ENCODE data around the gene UBE2H. TPM values are rescaled to one million over a fixed set of nuclear protein-coding genes. Genes with fewer than 3 reads are reported as not detected.

Gene UBE2H
- polyA plus RNA-seq, 1 of the 3 experiments (the other 2 are of a cell fraction), result 129 TPM

GRCh38 chr7:129848436-129848835 lies 104.3 kb downstream of the UBE2H start:
- no peaks in the 10 kb centered on the region for H3K27me3 ChIP-seq (ENCODE audit: insufficient read depth)
- no peak overlapping the region for H3K4me2 ChIP-seq
- DNase-seq, result no peak
- H3K79me2 ChIP-seq (ENCODE audit: insufficient read depth), result peaks cover 74% of the 10 kb centered on the region
- POLR2A ChIA-PET, result no interaction called here
- H4K20me1 ChIP-seq (ENCODE audit: insufficient read depth), result no peaks in the 10 kb centered on the region
- no peaks in the 10 kb centered on the region for H3K9me2 ChIP-seq
- peaks cover 0 to 14% of the 10 kb centered on the region in 2 experiments for H3K36me3 ChIP-seq (replicated peaks in 1 of 2; ENCODE audit: control insufficient read depth in 1 of 2, insufficient read depth in 2 of 2, low read length in 1 of 2)
- TF ChIP-seq POLR2AphosphoS5 (IDR thresholded peaks at IDR 0.05; ENCODE audit: low read depth, low read length), result 0 out of 2 replicates have a peak, but pooled peaks have one; percentile 13
- TF ChIP-seq, protein P1, sequence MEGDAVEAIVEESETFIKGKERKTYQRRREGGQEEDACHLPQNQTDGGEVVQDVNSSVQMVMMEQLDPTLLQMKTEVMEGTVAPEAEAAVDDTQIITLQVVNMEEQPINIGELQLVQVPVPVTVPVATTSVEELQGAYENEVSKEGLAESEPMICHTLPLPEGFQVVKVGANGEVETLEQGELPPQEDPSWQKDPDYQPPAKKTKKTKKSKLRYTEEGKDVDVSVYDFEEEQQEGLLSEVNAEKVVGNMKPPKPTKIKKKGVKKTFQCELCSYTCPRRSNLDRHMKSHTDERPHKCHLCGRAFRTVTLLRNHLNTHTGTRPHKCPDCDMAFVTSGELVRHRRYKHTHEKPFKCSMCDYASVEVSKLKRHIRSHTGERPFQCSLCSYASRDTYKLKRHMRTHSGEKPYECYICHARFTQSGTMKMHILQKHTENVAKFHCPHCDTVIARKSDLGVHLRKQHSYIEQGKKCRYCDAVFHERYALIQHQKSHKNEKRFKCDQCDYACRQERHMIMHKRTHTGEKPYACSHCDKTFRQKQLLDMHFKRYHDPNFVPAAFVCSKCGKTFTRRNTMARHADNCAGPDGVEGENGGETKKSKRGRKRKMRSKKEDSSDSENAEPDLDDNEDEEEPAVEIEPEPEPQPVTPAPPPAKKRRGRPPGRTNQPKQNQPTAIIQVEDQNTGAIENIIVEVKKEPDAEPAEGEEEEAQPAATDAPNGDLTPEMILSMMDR (IDR thresholded peaks at IDR 0.05), result no peak
- 90% methylated on average over 2 of the region's 2 CpGs for WGBS (ENCODE audit: low lambda C conversion rate)
- H3K4me1 ChIP-seq (ENCODE audit: control insufficient read depth in 1 of 2, insufficient read depth in 2 of 2, low read depth in 1 of 2, low read length in 1 of 2), result peaks cover 34 to 62% of the 10 kb centered on the region in 2 experiments
- H3K4me3 ChIP-seq (ENCODE audit: low read depth in 2 of 2, low read length in 1 of 2), result no peak overlapping the region
- CTCF ChIA-PET, result interaction anchor here (0.7 to 1.7 kb wide), 3 partner anchors 103 to 721 kb away, joined by 3 to 6 read pairs (median 3); no protein-coding TSS in a partner anchor
- H3F3A ChIP-seq (replicated peaks; ENCODE audit: insufficient read depth), result peaks cover 54% of the 10 kb centered on the region
- peak overlapping the region in 1 of 2 experiments; percentile 95; a peak in 1 of 4 replicates for H3K27ac ChIP-seq (ENCODE audit: low read depth in 2 of 2, low read length in 1 of 2)
- no peak overlapping the region for H3K9ac ChIP-seq
- H2AFZ ChIP-seq (ENCODE audit: low read depth), result no peak overlapping the region
- no peaks in the 10 kb centered on the region for H3K9me3 ChIP-seq

DNA sequence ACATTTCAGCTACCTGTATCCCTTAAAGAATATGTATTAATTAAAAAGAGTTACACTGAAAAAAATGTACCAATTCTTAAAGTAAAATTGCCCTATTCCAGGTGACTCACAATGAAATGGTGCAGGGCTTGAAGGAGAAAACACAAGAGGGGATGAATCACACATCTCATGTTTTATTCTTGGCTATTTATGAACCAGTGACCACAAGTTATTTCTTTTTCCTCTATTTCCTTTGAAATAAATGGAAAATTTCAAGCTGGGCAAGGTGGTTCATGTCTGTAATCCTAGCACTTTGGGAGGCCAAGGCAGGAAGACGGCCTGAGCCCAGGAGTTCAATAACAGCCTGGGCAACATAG lies 106.8 kb downstream of the UBE2H start:
- no peak overlapping the region for H3K4me3 ChIP-seq (ENCODE audit: low read depth in 2 of 2, low read length in 1 of 2)
- peaks cover 77% of the 10 kb centered on the region for H3K79me2 ChIP-seq (ENCODE audit: insufficient read depth)
- WGBS (ENCODE audit: low lambda C conversion rate), result 12% methylated on average over 1 of the region's 1 CpG
- H3K9me2 ChIP-seq, result no peaks in the 10 kb centered on the region
- H3K36me3 ChIP-seq (replicated peaks in 1 of 2; ENCODE audit: control insufficient read depth in 1 of 2, insufficient read depth in 2 of 2, low read length in 1 of 2), result peaks cover 0 to 27% of the 10 kb centered on the region in 2 experiments
- POLR2A ChIA-PET, result interaction anchor here (0.5 to 0.7 kb wide), 3 partner anchors 27 to 68 kb away, joined by 3 to 8 read pairs (median 4); no protein-coding TSS in a partner anchor
- no peak overlapping the region for H2AFZ ChIP-seq (ENCODE audit: low read depth)
- peak overlapping the region; percentile 50 for H3K9ac ChIP-seq
- no peaks in the 10 kb centered on the region for H4K20me1 ChIP-seq (ENCODE audit: insufficient read depth)
- CTCF ChIA-PET, result interaction anchor here (1.5 to 3.6 kb wide), 3 partner anchors 21 to 182 kb away, joined by 4 to 19 read pairs (median 5); no protein-coding TSS in a partner anchor
- no peak for DNase-seq
- no peaks in the 10 kb centered on the region for H3K9me3 ChIP-seq
- H3F3A ChIP-seq (replicated peaks; ENCODE audit: insufficient read depth), result peaks cover 44% of the 10 kb centered on the region
- peaks cover 25 to 44% of the 10 kb centered on the region in 2 experiments for H3K4me1 ChIP-seq (ENCODE audit: control insufficient read depth in 1 of 2, insufficient read depth in 2 of 2, low read depth in 1 of 2, low read length in 1 of 2)
- peak overlapping the region; percentile 62 for H3K4me2 ChIP-seq
- peak overlapping the region; percentile 87 to 95; a peak in 3 of 4 replicates for H3K27ac ChIP-seq (ENCODE audit: low read depth in 2 of 2, low read length in 1 of 2)
- H3K27me3 ChIP-seq (ENCODE audit: insufficient read depth), result no peaks in the 10 kb centered on the region
- peak; percentile 82 for TF ChIP-seq PBX3 (IDR thresholded peaks at IDR 0.05)
- TF ChIP-seq POLR2AphosphoS5 (IDR thresholded peaks at IDR 0.05; ENCODE audit: low read depth, low read length), result no peak
- peak in 1 of 2 experiments; percentile 89; a peak in 2 of 4 replicates for TF ChIP-seq EP300 (IDR thresholded peaks at IDR 0.05; ENCODE audit: borderline replicate concordance in 1 of 2, low read depth in 1 of 2, low read length in 1 of 2)
- no peak for TF ChIP-seq YY1 (IDR thresholded peaks at IDR 0.05; ENCODE audit: low read depth)
- TF ChIP-seq NFIC (IDR thresholded peaks at IDR 0.05; ENCODE audit: borderline replicate concordance), result peak; percentile 62
- no peak; the same call in 1 of the 2 replicates for TF ChIP-seq FOXM1 (IDR thresholded peaks at IDR 0.05; ENCODE audit: low read depth)
- TF ChIP-seq, protein P2, sequence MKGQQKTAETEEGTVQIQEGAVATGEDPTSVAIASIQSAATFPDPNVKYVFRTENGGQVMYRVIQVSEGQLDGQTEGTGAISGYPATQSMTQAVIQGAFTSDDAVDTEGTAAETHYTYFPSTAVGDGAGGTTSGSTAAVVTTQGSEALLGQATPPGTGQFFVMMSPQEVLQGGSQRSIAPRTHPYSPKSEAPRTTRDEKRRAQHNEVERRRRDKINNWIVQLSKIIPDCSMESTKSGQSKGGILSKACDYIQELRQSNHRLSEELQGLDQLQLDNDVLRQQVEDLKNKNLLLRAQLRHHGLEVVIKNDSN (IDR thresholded peaks at IDR 0.05; ENCODE audit: borderline replicate concordance, low read depth), result no peak
- no peak for TF ChIP-seq IRF3 (IDR thresholded peaks at IDR 0.05; ENCODE audit: low read depth, low read length)
- TF ChIP-seq NRF1 (IDR thresholded peaks at IDR 0.05; ENCODE audit: low read depth, low read length), result no peak
- no peak for TF ChIP-seq RCOR1 (IDR thresholded peaks at IDR 0.05; ENCODE audit: low read length)
- TF ChIP-seq EZH2phosphoT487 (IDR thresholded peaks at IDR 0.05; ENCODE audit: borderline replicate concordance, low read depth), result no peak
- no peak for TF ChIP-seq MXI1 (IDR thresholded peaks at IDR 0.05; ENCODE audit: low read depth, low read length)
- no peak for TF ChIP-seq GABPA (IDR thresholded peaks at IDR 0.05; ENCODE audit: low read depth)
- TF ChIP-seq TCF12 (IDR thresholded peaks at IDR 0.05), result peak; percentile 78
- no peak for TF ChIP-seq TEAD4 (IDR thresholded peaks at IDR 0.05; ENCODE audit: borderline replicate concordance, insufficient read depth)
- TF ChIP-seq RFX5 (IDR thresholded peaks at IDR 0.05; ENCODE audit: low read length), result no peak
- peak; percentile 91 for TF ChIP-seq JUND (IDR thresholded peaks at IDR 0.05)
- peak; percentile 95 for TF ChIP-seq MEF2A (IDR thresholded peaks at IDR 0.05; ENCODE audit: borderline replicate concordance, low read depth)
- no peak for TF ChIP-seq SIN3A (IDR thresholded peaks at IDR 0.05; ENCODE audit: borderline replicate concordance, low read depth, low read length)
- peak; percentile 96 for TF ChIP-seq FOSL2 (IDR thresholded peaks at IDR 0.05; ENCODE audit: borderline replicate concordance, low read depth)
- TF ChIP-seq FOXJ3 (CRISPR knock-in tag; IDR thresholded peaks at IDR 0.05), result no peak

All from SK-N-SH (cell line).